ENCODE data around the gene BRINP2. TPM values are rescaled to one million over a fixed set of nuclear protein-coding genes. Genes with fewer than 3 reads are reported as not detected.
A peak's percentile ranks its signal among the peaks of the same experiment; 100 is the strongest.

Gene BRINP2
- total and polyA plus RNA-seq, 2 of the 4 experiments (the other 2 are of a cell fraction): not detected

DNA sequence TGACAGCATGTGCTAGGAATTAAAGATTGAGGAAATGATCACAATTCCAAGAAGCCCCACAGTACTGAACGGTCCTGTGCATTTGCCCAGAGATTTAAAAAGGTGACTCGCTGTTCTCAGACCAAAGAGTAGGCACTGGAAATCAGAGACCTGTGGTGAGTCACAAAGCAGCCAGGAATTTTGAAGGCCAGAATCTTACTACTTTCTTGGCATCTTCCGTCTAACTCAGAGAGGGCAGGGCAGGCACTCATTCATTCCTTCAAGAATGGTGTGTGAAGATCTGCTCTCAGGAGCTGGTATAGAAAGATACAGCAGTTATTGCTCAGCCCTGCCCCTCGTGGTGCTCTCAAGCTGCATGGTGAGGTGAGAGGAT, 57.9 kb downstream of the BRINP2 start:
- intact Hi-C loops (cut with micrococcal nuclease): no loop called here
- POLR2A ChIA-PET (ENCODE audit: unreplicated experiment): no interaction called here
- no peak for TF ChIP-seq RAD21 (IDR thresholded peaks at IDR 0.05; ENCODE audit: low read length)
- TF ChIP-seq BHLHE40 (IDR thresholded peaks at IDR 0.05; ENCODE audit: low read depth, low read length): no peak
- TF ChIP-seq NFE2L2 (IDR thresholded peaks at IDR 0.05; ENCODE audit: low read depth, low read length): no peak
- no peak for TF ChIP-seq MXI1 (IDR thresholded peaks at IDR 0.05; ENCODE audit: borderline replicate concordance, low read depth, low read length)
- TF ChIP-seq FOS (IDR thresholded peaks at IDR 0.05; ENCODE audit: low read depth, low read length): no peak
- TF ChIP-seq CEBPB (IDR thresholded peaks at IDR 0.05; ENCODE audit: low read depth, low read length): no peak
- TF ChIP-seq, protein P1, sequence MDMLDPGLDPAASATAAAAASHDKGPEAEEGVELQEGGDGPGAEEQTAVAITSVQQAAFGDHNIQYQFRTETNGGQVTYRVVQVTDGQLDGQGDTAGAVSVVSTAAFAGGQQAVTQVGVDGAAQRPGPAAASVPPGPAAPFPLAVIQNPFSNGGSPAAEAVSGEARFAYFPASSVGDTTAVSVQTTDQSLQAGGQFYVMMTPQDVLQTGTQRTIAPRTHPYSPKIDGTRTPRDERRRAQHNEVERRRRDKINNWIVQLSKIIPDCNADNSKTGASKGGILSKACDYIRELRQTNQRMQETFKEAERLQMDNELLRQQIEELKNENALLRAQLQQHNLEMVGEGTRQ (IDR thresholded peaks at IDR 0.05; ENCODE audit: low read depth, low read length): no peak
- no peak for TF ChIP-seq POLR2A (IDR thresholded peaks at IDR 0.05; ENCODE audit: low read depth, low read length)
- TF ChIP-seq CHD1 (IDR thresholded peaks at IDR 0.05; ENCODE audit: low read depth, low read length): no peak
- TF ChIP-seq RCOR1 (IDR thresholded peaks at IDR 0.05; ENCODE audit: insufficient replicate concordance, low read length): no peak
- no peak for TF ChIP-seq SMC3 (IDR thresholded peaks at IDR 0.05; ENCODE audit: low read depth, low read length)

More for the DNA sequence above, 57.9 kb downstream of the BRINP2 start:
- Histone ChIP-seq H3K9me1 (ENCODE audit: insufficient read depth, low read length) (0 out of 2 replicates have a peak, but pooled peaks cover 3% of the 10 kb centered on the region), H3K4me1 (ENCODE audit: control insufficient read depth, insufficient read depth, low read length) (no peaks in the 10 kb centered on the region), H2BK20ac (ENCODE audit: low read depth, low read length) (no peak overlapping the region), H4K20me1 (ENCODE audit: insufficient read depth, low read length) (no peaks in the 10 kb centered on the region), H3K4me3 (ENCODE audit: insufficient read depth, low read depth, low read length) (no peak overlapping the region), H2BK5ac (ENCODE audit: low read depth, low read length, poor library complexity, severe bottlenecking) (no peak overlapping the region), H2AFZ (replicated peaks; ENCODE audit: low read length, poor library complexity) (peak overlapping the region; percentile 10), H4K5ac (ENCODE audit: low read depth, low read length) (no peak overlapping the region), H2BK120ac (ENCODE audit: low read depth, low read length) (no peak overlapping the region), H3K79me1 (ENCODE audit: low read depth in 1 of 2, low read length in 2 of 2) (no peaks in the 10 kb centered on the region), H3K23ac (ENCODE audit: low read depth, low read length) (no peak overlapping the region), H3K14ac (replicated peaks; ENCODE audit: low read depth, low read length) (no peak overlapping the region), H3K56ac (ENCODE audit: extremely low read depth, insufficient read depth, low read length) (no peak overlapping the region), H3K9ac (ENCODE audit: low read depth, low read length) (no peak overlapping the region), H4K8ac (ENCODE audit: low read depth in 2 of 2, low read length in 2 of 2) (no peak overlapping the region), H3K18ac (ENCODE audit: low read depth, low read length) (no peak overlapping the region), H3K27me3 (ENCODE audit: control insufficient read depth, insufficient read depth, low read length) (peaks cover 2% of the 10 kb centered on the region; the same call in 1 of the 2 replicates), H3K9me3 (ENCODE audit: control insufficient read depth, insufficient read depth, low read length) (no peaks in the 10 kb centered on the region), H2AK5ac (ENCODE audit: low read depth, low read length) (0 out of 2 replicates have a peak overlapping the region, but pooled peaks have one; percentile 3), H2BK15ac (ENCODE audit: low read depth, low read length) (no peak overlapping the region), H3K27ac (ENCODE audit: insufficient read depth, low read length) (no peak overlapping the region), H3K36me3 (ENCODE audit: control insufficient read depth, insufficient read depth, low read length) (no peaks in the 10 kb centered on the region), H3K4ac (ENCODE audit: low read depth, low read length) (no peak overlapping the region), H2AK9ac (replicated peaks; ENCODE audit: low read depth, low read length, poor library complexity) (no peak overlapping the region), H4K91ac (ENCODE audit: insufficient read depth, low read depth, low read length) (no peak overlapping the region), H3K4me2 (ENCODE audit: low read depth, low read length) (no peak overlapping the region)
- 0% methylated on average over 1 of the region's 4 CpGs; no CpG with 5 or more reads in 1 of the 2 experiments for WGBS, 2 experiments (ENCODE audit: extremely low coverage in 2 of 2, insufficient read length in 1 of 2)
- CTCF ChIA-PET: interaction anchor here (0.5 kb wide), 1 partner anchor 18 kb away, joined by 3 read pairs; no protein-coding TSS in a partner anchor
- peak; percentile 50 for DNase-seq
- in situ Hi-C loops (cut with MboI; ENCODE audit: low sequenced_read_pairs) (no loop called here), dilution Hi-C loops (cut with HindIII; ENCODE audit: low sequenced_read_pairs, unreplicated experiment) (no loop called here)
- peak; percentile 48 for ATAC-seq (ENCODE audit: low read depth)
- BruUV-seq (replicated peaks): no TSS peak

All from IMR-90 (cell line).